HEK293 (cell line): ENCODE measurements around the gene ZNF469.

Experiments
- CTCF ChIA-PET: fragments of 350-600 bp; formaldehyde crosslinking; extraction: SDS; loops from one replicate; lab custom pipeline; 2021; ENCODE audit warnings: antibody characterized with exemption; lab: Yijun Ruan, JAX
- POLR2A ChIA-PET: fragments of 300-600 bp; formaldehyde crosslinking; extraction: SDS; loops from one replicate; lab custom pipeline; 2020; ENCODE audit warnings: antibody characterized with exemption, inconsistent platforms; lab: Yijun Ruan, JAX
- H3K27ac ChIP-seq: fragments of 200-500 bp; sonication (Bioruptor generic); 2 replicates; pipeline ENCODE4 v1.5.1; 2014; ENCODE audit warnings: low read depth, low read length, control low read depth, inconsistent platforms; ENCODE audit errors: extremely low read depth
- H3K36me3 ChIP-seq, 2 experiments: fragments of 200-500 bp in 1 of 2; sonication (Bioruptor generic) in 1 of 2; 1 replicate in 1 of 2; 2 replicates in 1 of 2; pipeline ENCODE4 v1.5.1; 2014 to 2017; ENCODE audit warnings: inconsistent platforms in 2 of 2, low read length in 2 of 2; ENCODE audit not compliant: control insufficient read depth in 2 of 2, insufficient read depth in 1 of 2
- H3K4me1 ChIP-seq: fragments of 200-500 bp; sonication (Bioruptor generic); 2 replicates; pipeline ENCODE4 v1.5.1; 2014; ENCODE audit warnings: mild to moderate bottlenecking, low read length, inconsistent platforms; ENCODE audit not compliant: control insufficient read depth, insufficient read depth
- H3K4me3 ChIP-seq: 2 replicates; pipeline ENCODE4 v1.5.1; 2011; ENCODE audit warnings: low read depth, mild to moderate bottlenecking, control low read depth, low read length, moderate library complexity
- H3K9me3 ChIP-seq: fragments of 200-500 bp; sonication (Bioruptor generic); 2 replicates; pipeline ENCODE4 v1.5.1; 2014; ENCODE audit warnings: low read depth, low read length, inconsistent platforms; ENCODE audit not compliant: control insufficient read depth, insufficient read depth
- HOXD13 ChIP-seq: sonication (generic); formaldehyde crosslinking; IDR thresholded peaks from 2 replicates; pipeline ENCODE4 v1.8.0; 2022; ENCODE audit warnings: missing genetic modification reagents, borderline replicate concordance
- KLF8 ChIP-seq: fragments of 450-650 bp; formaldehyde crosslinking; IDR thresholded peaks from 2 replicates; pipeline ENCODE4 v1.5.1; 2016; ENCODE audit warnings: missing biosample characterization, missing genetic modification characterization
- MYNN ChIP-seq: fragments of 450-650 bp; formaldehyde crosslinking; IDR thresholded peaks from 2 replicates; pipeline ENCODE4 v1.5.1; 2016; ENCODE audit warnings: missing biosample characterization, missing genetic modification characterization, borderline replicate concordance
- MZF1 ChIP-seq: fragments of 450-650 bp; formaldehyde crosslinking; IDR thresholded peaks from 2 replicates; pipeline ENCODE4 v1.5.1; 2017; ENCODE audit warnings: missing biosample characterization, missing genetic modification characterization, borderline replicate concordance
- ZNF112 ChIP-seq: fragments of 450-650 bp; formaldehyde crosslinking; IDR thresholded peaks from 2 replicates; pipeline ENCODE4 v1.5.0; 2017; ENCODE audit warnings: missing biosample characterization, missing genetic modification characterization
- ZNF146 ChIP-seq: fragments of 450-650 bp; formaldehyde crosslinking; IDR thresholded peaks from 2 replicates; pipeline ENCODE4 v1.5.1; 2016; ENCODE audit warnings: missing biosample characterization, missing genetic modification characterization
- ZNF239 ChIP-seq: fragments of 450-650 bp; formaldehyde crosslinking; IDR thresholded peaks from 2 replicates; pipeline ENCODE4 v1.5.1; 2016; ENCODE audit warnings: missing biosample characterization, missing genetic modification characterization
- ZNF335 ChIP-seq: fragments of 450-650 bp; formaldehyde crosslinking; conservative IDR thresholded peaks from 2 replicates; pipeline ENCODE4 v1.5.1; 2016; ENCODE audit warnings: missing biosample characterization, missing genetic modification characterization
- ZNF362 ChIP-seq: fragments of 450-650 bp; formaldehyde crosslinking; IDR thresholded peaks from 2 replicates; pipeline ENCODE4 v1.5.1; 2016; ENCODE audit warnings: missing biosample characterization, missing genetic modification characterization
- ZNF621 ChIP-seq: fragments of 450-650 bp; formaldehyde crosslinking; IDR thresholded peaks from 2 replicates; pipeline ENCODE4 v1.5.1; 2017; ENCODE audit warnings: missing biosample characterization, missing genetic modification characterization
- ZNF624 ChIP-seq: fragments of 450-650 bp; formaldehyde crosslinking; IDR thresholded peaks from 2 replicates; pipeline ENCODE4 v1.5.1; 2017; ENCODE audit warnings: missing biosample characterization, missing genetic modification characterization
- ZSCAN23 ChIP-seq: fragments of 450-650 bp; formaldehyde crosslinking; IDR thresholded peaks from 2 replicates; pipeline ENCODE4 v1.5.1; 2016; ENCODE audit warnings: missing biosample characterization, missing genetic modification characterization
- TF ChIP-seq, protein P1 (sequence below): fragments of 450-650 bp; formaldehyde crosslinking; IDR thresholded peaks from 2 replicates; pipeline ENCODE4 v1.5.0; 2017; ENCODE audit warnings: missing biosample characterization, missing genetic modification characterization, borderline replicate concordance
- TF ChIP-seq, protein P2 (sequence below): fragments of 450-650 bp; formaldehyde crosslinking; IDR thresholded peaks from 2 replicates; pipeline ENCODE4 v1.5.1; 2016; ENCODE audit warnings: missing biosample characterization, missing genetic modification characterization
- TF ChIP-seq, protein P3 (sequence below): fragments of 450-650 bp; formaldehyde crosslinking; IDR thresholded peaks from 2 replicates; pipeline ENCODE4 v1.5.1; 2016; ENCODE audit warnings: missing biosample characterization, missing genetic modification characterization, borderline replicate concordance
- TF ChIP-seq, protein P4 (sequence below): fragments of 450-650 bp; formaldehyde crosslinking; IDR thresholded peaks from 2 replicates; pipeline ENCODE4 v1.5.1; 2016; ENCODE audit warnings: missing biosample characterization, missing genetic modification characterization, low read depth

Gene ZNF469

DNA sequence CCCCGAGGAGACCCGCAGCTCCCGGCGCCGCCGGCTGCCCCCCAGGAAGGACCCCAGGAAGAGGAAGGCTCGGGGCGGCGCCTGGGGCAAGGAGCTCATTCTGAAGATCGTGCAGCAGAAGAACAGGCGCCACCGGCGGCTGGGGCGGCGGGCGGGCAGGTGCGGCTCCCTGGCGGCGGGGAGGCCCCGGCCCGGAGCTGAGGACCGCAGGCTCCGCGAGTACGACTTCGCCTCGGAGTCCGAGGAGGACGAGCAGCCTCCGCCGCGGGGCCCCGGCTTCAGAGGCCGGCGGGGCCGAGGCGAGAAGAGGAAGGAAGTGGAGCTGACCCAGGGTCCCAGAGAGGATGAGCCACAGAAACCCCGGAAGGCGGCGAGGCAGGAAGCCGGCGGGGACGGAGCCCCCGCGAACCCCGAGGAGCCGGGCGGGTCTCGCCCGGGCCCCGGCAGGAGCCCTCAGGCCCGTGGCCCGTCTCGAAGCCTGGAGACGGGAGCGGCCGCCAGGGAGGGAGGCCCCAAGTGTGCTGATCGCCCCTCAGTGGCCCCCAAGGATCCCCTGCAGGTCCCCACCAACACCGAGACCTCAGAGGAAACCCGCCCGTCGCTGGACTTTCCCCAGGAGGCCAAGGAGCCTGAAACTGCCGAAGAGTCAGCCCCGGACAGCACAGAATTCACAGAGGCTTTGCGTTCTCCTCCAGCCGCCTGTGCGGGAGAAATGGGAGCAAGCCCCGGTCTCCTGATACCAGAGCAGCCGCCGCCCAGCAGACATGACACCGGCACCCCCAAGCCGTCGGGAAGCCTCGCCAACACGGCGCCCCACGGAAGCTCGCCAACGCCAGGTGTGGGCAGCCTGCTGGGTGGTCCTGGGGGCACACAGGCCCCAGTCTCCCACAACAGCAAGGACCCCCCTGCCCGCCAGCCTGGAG is 48.0 kb downstream of the ZNF469 start:
- Histone ChIP-seq H3K36me3 (no peaks in the 10 kb centered on the region), H3K4me1 (no peaks in the 10 kb centered on the region), H3K9me3 (no peaks in the 10 kb centered on the region), H3K4me3 (no peak overlapping the region), H3K27ac (no peak overlapping the region)
- no peak for TF ChIP-seq MZF1 (tag by site-specific recombination)
- TF ChIP-seq ZNF112 (tag by site-specific recombination), result no peak
- CTCF ChIA-PET, result interaction anchor here (0.7 kb wide), 2 partner anchors 15 to 470 kb away, joined by 3 read pairs; no protein-coding TSS in a partner anchor
- POLR2A ChIA-PET, result interaction anchor here (0.5 kb wide), 1 partner anchor 151 kb away, joined by 4 read pairs; no protein-coding TSS in a partner anchor

- H3K27ac ChIP-seq, result no peak overlapping the region
- CTCF ChIA-PET, result no interaction called here
- no peaks in the 10 kb centered on the region for H3K36me3 ChIP-seq
- no peaks in the 10 kb centered on the region for H3K9me3 ChIP-seq
- POLR2A ChIA-PET, result no interaction called here
- H3K4me1 ChIP-seq, result no peaks in the 10 kb centered on the region
- H3K4me3 ChIP-seq, result no peak overlapping the region
- TF ChIP-seq HOXD13, result no peak
- no peak for TF ChIP-seq ZNF335
Observed at GRCh38 chr16:88431651-88432050, 48.9 kb downstream of the ZNF469 start.

- Histone ChIP-seq H3K27ac (no peak overlapping the region), H3K9me3 (no peaks in the 10 kb centered on the region), H3K36me3 (no peaks in the 10 kb centered on the region), H3K4me1 (no peaks in the 10 kb centered on the region), H3K4me3 (no peak overlapping the region)
- TF ChIP-seq ZNF146 (tag by site-specific recombination) (no peak), ZNF362 (tag by site-specific recombination) (no peak), ZSCAN23 (tag by site-specific recombination) (no peak), KLF8 (tag by site-specific recombination) (no peak), ZNF624 (tag by site-specific recombination) (no peak), MYNN (tag by site-specific recombination) (no peak), ZNF239 (tag by site-specific recombination) (no peak), ZNF621 (no peak)
- TF ChIP-seq, protein P1, sequence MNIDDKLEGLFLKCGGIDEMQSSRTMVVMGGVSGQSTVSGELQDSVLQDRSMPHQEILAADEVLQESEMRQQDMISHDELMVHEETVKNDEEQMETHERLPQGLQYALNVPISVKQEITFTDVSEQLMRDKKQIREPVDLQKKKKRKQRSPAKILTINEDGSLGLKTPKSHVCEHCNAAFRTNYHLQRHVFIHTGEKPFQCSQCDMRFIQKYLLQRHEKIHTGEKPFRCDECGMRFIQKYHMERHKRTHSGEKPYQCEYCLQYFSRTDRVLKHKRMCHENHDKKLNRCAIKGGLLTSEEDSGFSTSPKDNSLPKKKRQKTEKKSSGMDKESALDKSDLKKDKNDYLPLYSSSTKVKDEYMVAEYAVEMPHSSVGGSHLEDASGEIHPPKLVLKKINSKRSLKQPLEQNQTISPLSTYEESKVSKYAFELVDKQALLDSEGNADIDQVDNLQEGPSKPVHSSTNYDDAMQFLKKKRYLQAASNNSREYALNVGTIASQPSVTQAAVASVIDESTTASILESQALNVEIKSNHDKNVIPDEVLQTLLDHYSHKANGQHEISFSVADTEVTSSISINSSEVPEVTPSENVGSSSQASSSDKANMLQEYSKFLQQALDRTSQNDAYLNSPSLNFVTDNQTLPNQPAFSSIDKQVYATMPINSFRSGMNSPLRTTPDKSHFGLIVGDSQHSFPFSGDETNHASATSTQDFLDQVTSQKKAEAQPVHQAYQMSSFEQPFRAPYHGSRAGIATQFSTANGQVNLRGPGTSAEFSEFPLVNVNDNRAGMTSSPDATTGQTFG (tag by site-specific recombination), result no peak
- TF ChIP-seq, protein P2, sequence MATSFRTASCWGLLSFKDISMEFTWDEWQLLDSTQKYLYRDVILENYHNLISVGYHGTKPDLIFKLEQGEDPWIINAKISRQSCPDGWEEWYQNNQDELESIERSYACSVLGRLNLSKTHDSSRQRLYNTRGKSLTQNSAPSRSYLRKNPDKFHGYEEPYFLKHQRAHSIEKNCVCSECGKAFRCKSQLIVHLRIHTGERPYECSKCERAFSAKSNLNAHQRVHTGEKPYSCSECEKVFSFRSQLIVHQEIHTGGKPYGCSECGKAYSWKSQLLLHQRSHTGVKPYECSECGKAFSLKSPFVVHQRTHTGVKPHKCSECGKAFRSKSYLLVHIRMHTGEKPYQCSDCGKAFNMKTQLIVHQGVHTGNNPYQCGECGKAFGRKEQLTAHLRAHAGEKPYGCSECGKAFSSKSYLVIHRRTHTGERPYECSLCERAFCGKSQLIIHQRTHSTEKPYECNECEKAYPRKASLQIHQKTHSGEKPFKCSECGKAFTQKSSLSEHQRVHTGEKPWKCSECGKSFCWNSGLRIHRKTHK (tag by site-specific recombination), result no peak
- TF ChIP-seq, protein P3, sequence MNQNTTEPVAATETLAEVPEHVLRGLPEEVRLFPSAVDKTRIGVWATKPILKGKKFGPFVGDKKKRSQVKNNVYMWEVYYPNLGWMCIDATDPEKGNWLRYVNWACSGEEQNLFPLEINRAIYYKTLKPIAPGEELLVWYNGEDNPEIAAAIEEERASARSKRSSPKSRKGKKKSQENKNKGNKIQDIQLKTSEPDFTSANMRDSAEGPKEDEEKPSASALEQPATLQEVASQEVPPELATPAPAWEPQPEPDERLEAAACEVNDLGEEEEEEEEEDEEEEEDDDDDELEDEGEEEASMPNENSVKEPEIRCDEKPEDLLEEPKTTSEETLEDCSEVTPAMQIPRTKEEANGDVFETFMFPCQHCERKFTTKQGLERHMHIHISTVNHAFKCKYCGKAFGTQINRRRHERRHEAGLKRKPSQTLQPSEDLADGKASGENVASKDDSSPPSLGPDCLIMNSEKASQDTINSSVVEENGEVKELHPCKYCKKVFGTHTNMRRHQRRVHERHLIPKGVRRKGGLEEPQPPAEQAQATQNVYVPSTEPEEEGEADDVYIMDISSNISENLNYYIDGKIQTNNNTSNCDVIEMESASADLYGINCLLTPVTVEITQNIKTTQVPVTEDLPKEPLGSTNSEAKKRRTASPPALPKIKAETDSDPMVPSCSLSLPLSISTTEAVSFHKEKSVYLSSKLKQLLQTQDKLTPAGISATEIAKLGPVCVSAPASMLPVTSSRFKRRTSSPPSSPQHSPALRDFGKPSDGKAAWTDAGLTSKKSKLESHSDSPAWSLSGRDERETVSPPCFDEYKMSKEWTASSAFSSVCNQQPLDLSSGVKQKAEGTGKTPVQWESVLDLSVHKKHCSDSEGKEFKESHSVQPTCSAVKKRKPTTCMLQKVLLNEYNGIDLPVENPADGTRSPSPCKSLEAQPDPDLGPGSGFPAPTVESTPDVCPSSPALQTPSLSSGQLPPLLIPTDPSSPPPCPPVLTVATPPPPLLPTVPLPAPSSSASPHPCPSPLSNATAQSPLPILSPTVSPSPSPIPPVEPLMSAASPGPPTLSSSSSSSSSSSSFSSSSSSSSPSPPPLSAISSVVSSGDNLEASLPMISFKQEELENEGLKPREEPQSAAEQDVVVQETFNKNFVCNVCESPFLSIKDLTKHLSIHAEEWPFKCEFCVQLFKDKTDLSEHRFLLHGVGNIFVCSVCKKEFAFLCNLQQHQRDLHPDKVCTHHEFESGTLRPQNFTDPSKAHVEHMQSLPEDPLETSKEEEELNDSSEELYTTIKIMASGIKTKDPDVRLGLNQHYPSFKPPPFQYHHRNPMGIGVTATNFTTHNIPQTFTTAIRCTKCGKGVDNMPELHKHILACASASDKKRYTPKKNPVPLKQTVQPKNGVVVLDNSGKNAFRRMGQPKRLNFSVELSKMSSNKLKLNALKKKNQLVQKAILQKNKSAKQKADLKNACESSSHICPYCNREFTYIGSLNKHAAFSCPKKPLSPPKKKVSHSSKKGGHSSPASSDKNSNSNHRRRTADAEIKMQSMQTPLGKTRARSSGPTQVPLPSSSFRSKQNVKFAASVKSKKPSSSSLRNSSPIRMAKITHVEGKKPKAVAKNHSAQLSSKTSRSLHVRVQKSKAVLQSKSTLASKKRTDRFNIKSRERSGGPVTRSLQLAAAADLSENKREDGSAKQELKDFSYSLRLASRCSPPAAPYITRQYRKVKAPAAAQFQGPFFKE, result no peak
- TF ChIP-seq, protein P4, sequence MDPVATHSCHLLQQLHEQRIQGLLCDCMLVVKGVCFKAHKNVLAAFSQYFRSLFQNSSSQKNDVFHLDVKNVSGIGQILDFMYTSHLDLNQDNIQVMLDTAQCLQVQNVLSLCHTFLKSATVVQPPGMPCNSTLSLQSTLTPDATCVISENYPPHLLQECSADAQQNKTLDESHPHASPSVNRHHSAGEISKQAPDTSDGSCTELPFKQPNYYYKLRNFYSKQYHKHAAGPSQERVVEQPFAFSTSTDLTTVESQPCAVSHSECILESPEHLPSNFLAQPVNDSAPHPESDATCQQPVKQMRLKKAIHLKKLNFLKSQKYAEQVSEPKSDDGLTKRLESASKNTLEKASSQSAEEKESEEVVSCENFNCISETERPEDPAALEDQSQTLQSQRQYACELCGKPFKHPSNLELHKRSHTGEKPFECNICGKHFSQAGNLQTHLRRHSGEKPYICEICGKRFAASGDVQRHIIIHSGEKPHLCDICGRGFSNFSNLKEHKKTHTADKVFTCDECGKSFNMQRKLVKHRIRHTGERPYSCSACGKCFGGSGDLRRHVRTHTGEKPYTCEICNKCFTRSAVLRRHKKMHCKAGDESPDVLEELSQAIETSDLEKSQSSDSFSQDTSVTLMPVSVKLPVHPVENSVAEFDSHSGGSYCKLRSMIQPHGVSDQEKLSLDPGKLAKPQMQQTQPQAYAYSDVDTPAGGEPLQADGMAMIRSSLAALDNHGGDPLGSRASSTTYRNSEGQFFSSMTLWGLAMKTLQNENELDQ (tag by site-specific recombination), result no peak
- ChIA-PET CTCF (interaction anchor here (0.6 kb wide), 1 partner anchor 346 kb away, joined by 3 read pairs; no protein-coding TSS in a partner anchor), POLR2A (no interaction called here)
Observed at GRCh38 chr16:88432174-88432573, 49.4 kb downstream of the ZNF469 start.
